Epithelial cell of proximal tubule (primary cell): Measurements from ENCODE around the gene UBL3. TPM values are rescaled to one million over a fixed set of nuclear protein-coding genes. Genes with fewer than 3 reads are reported as not detected.

Experiments
- DNase-seq: peaks from one replicate; pipeline ENCODE4 v3.0.0-alpha.2; 2011; ENCODE audit warnings: low read depth
- H3K4me3 ChIP-seq: 2 replicates; pipeline ENCODE4 v1.5.1; 2011; ENCODE audit warnings: low read depth, mild to moderate bottlenecking, low read length
- CTCF ChIP-seq: conservative IDR thresholded peaks from 2 replicates; pipeline ENCODE4 v1.5.1; 2012; ENCODE audit warnings: low read depth, mild to moderate bottlenecking, low read length
- total RNA-seq: library from RNA; depleted of rRNA; stranded (reverse); fragments of >200 nt; gene quantifications from 2 replicates; pipeline ENCODE4 v1.2.3, GENCODE V29; 2015

UBL3 gene
- total RNA-seq, 1 donor from 2014 or later, result 10.0 TPM

GRCh38 chr13:29844441-29844840 lies 6.0 kb downstream of the UBL3 start:
- no peak for DNase-seq
- H3K4me3 ChIP-seq, result no peak overlapping the region
- TF ChIP-seq CTCF, result no peak

GRCh38 chr13:29840585-29840984 lies 9.8 kb downstream of the UBL3 start:
- H3K4me3 ChIP-seq, result no peak overlapping the region

GRCh38 chr13:29835280-29836061 lies 14.9 kb downstream of the UBL3 start:
- H3K4me3 ChIP-seq, result no peak overlapping the region
- no peak for DNase-seq
- peak; percentile 15 for TF ChIP-seq CTCF

More at GRCh38 chr13:29840585-29840984, 9.8 kb downstream of the UBL3 start:
- DNase-seq, result no peak
- TF ChIP-seq CTCF, result no peak

- no peak for TF ChIP-seq CTCF
- H3K4me3 ChIP-seq, result no peak overlapping the region
- no peak for DNase-seq
These were observed 17.6 kb downstream of the UBL3 start for GRCh38 chr13:29832761-29833298.

GRCh38 chr13:29830000-29830399 lies 20.4 kb downstream of the UBL3 start:
- no peak for DNase-seq
- TF ChIP-seq CTCF, result no peak
- H3K4me3 ChIP-seq, result no peak overlapping the region

- DNase-seq, result no peak
These were observed 31.3 kb downstream of the UBL3 start for GRCh38 chr13:29819143-29819542.

More at GRCh38 chr13:29819143-29819542, 31.3 kb downstream of the UBL3 start:
- H3K4me3 ChIP-seq, result no peak overlapping the region
- no peak for TF ChIP-seq CTCF
